K562 treated with DMSO at 1 percent for 24 hours (cell line): Measurements from ENCODE around the gene BTN3A1. TPM values are rescaled to one million over a fixed set of nuclear protein-coding genes. Genes with fewer than 3 reads are reported as not detected.

Experiments
- total RNA-seq: library from RNA; unstranded; fragments of 300-600 nt; gene quantifications from 2 replicates; pipeline ENCODE4 v1.2.3, GENCODE V29; 2022; ENCODE audit warnings: low read depth; ENCODE audit not compliant: insufficient read depth

Gene BTN3A1
- total RNA-seq: 5.5 and 7.0 TPM in 2 replicates

DNA sequence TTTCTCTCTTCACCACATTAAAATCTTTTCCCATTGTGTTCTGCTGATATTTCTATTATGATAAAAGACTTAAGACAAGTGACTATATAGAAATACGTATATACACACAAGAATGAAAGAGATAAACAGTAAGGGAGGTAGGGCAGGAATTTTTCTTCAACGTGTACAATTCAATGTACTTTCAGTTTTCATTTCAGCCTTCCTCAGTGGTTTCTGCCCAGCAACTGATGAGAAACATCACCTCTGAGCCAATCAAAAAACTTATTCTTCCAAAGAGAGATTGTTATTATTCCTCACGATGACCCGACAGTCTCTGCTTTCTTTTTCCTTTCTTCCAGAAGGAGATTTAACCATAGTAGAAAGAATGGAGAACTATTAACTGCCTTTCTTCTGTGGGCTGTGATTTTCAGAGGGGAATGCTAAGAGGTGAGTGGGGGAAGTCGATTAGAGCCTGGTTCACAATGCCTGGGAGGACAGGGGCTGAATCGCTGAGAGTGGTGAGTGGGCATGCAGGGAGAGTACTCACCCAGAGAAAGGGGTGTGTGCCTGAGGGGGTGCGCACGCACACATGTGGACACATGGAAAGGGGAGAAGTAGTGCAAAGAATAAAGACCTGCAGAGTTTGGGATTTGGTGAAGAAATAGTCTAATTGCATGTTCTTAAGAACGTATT lies at the start of gene BTN3A1:
BTN3A1 (plus strand) TSS at position 289 of the 672 bp plus-strand sequence. CDS start 3,289 bp downstream, outside the sequence.

DNA sequence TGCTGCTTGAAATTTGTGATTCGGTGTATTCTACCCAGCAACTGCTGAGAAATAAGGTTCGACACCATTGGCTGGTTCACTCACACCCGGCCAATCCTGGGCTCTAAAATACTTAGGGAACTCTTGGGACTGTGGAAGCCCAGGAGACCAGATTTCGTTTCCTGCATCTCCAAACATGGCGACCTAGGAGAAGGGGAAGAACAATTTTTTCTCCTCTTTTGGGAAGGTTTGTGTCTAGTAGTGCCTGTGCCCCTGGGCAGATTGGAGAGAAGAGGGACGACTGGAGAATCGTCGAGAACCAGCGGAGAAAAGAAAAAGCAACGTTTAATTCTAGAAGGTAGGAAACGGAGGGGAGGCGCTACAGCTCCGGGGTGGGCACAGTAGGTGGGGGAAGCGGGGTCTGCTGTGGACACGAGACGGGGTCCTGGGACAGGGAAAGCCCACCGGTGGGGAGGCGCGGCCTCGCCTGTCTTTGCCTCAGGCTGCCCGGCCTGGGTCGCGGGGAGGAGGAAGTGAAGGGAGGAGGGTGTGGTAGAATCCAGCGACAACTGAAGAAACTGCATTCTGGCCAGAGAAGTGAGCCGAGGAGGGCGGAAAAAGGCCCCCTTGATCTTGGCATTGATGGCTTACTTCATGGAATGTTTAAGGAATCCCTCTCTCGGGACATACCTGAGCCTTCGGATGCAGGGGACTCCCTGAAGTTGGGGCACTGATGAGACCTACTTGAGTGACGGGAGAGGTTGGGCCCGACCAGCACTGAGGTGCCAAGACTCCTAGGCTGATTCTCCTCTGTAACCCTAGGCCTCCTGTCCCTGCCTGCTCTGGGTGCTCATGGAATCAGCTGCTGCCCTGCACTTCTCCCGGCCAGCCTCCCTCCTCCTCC lies 56.0 kb downstream of the BTN3A1 start, which contains the start of gene BTN2A1:
BTN2A1 (plus strand) TSS at position 150 of the 883 bp plus-strand sequence; CDS start at position 832, 682 bp downstream.

Other genes with a start within 250 kb of the BTN3A1 start
- gene BTN3A2, start 37.1 kb upstream of the BTN3A1 start, total RNA-seq: 4.8 and 5.7 TPM in 2 replicates
- gene BTN2A2, start 19.2 kb upstream of the BTN3A1 start, total RNA-seq: 13.1 and 17.1 TPM in 2 replicates
- gene BTN3A3, start 38.2 kb downstream of the BTN3A1 start, total RNA-seq: 2.9 and 3.3 TPM in 2 replicates
- gene BTN2A1, start 55.7 kb downstream of the BTN3A1 start, total RNA-seq: 18.4 and 20.0 TPM in 2 replicates
- gene BTN1A1, start 98.0 kb downstream of the BTN3A1 start, total RNA-seq: not detected in 2 replicates
- gene HMGN4, start 136.1 kb downstream of the BTN3A1 start, total RNA-seq: 77.7 and 79.1 TPM in 2 replicates
- gene ABT1, start 194.7 kb downstream of the BTN3A1 start, total RNA-seq: 41.2 and 45.5 TPM in 2 replicates